NCI-H2227 treated with DMSO at 0.1 percent for 48 hours (cell line): ENCODE results near the gene OR10C1.
A peak's percentile ranks its signal among the peaks of the same experiment; 100 is the strongest.
"Not testable (repeated sequence)": the region's sequence is repeated elsewhere in the genome, so short reads cannot be mapped to it uniquely, and the experiment has no call there.

ENCODE experiments used
- DNase-seq: peaks from one replicate; lab custom pipeline; 2025; lab: John Stamatoyannopoulos, UW

Gene OR10C1

GRCh38 chr6:29439006-29439405 lies at the start of gene OR10C1:
TSS of gene OR10C1 (plus strand) at chr6:29439306. CDS start at chr6:29440016, 710 bp downstream.
- DNase-seq, result no peak

GRCh38 chr6:29395331-29395730 lies 43.8 kb upstream of the OR10C1 start, which contains the start of gene OR12D2:
TSS of gene OR12D2 (plus strand) at chr6:29395631. CDS start at chr6:29396700, 1,069 bp downstream.
- no peak for DNase-seq

- no peak for DNase-seq
Observed at GRCh38 chr6:29399525-29399924, 39.6 kb upstream of the OR10C1 start.

- no peak for DNase-seq
Observed at GRCh38 chr6:29403801-29404200, 35.3 kb upstream of the OR10C1 start.

- DNase-seq, result no peak
Observed at GRCh38 chr6:29414588-29414987, 24.5 kb upstream of the OR10C1 start, which contains the start of gene OR12D1. TSS of gene OR12D1 (plus strand) at chr6:29414928.

GRCh38 chr6:29419516-29419915 lies 19.6 kb upstream of the OR10C1 start:
- no peak for DNase-seq

- no peak for DNase-seq
Observed at GRCh38 chr6:29424168-29424567, 14.9 kb upstream of the OR10C1 start.

GRCh38 chr6:29424575-29424974 lies 14.5 kb upstream of the OR10C1 start:
- DNase-seq, result no peak

GRCh38 chr6:29425075-29425474 lies 14.0 kb upstream of the OR10C1 start:
- DNase-seq, result no peak

- no peak for DNase-seq
Observed at GRCh38 chr6:29426654-29427053, 12.5 kb upstream of the OR10C1 start.

GRCh38 chr6:29436730-29437129 lies 2.4 kb upstream of the OR10C1 start:
- DNase-seq, result peak; percentile 35

- DNase-seq, result no peak
Observed at GRCh38 chr6:29442719-29443118, 3.6 kb downstream of the OR10C1 start.

- not testable (repeated sequence) for DNase-seq
Observed at GRCh38 chr6:29444031-29444430, 4.9 kb downstream of the OR10C1 start.

- no peak for DNase-seq
Observed at GRCh38 chr6:29447670-29448069, 8.6 kb downstream of the OR10C1 start.

GRCh38 chr6:29451471-29452193 lies 12.5 kb downstream of the OR10C1 start:
- DNase-seq, result no peak

GRCh38 chr6:29456971-29457370 lies 17.9 kb downstream of the OR10C1 start, which contains the start of the genes OR11A1 and OR2H1:
TSS of gene OR11A1 (minus strand) at chr6:29457071. CDS start at chr6:29427641, 29,430 bp downstream.
TSS of gene OR2H1 (plus strand) at chr6:29457155. CDS start at chr6:29461770, 4,615 bp downstream.
- DNase-seq, result no peak

- no peak for DNase-seq
Observed at GRCh38 chr6:29461021-29461814, 22.1 kb downstream of the OR10C1 start.

GRCh38 chr6:29462022-29462421 lies 22.9 kb downstream of the OR10C1 start:
- DNase-seq, result no peak

GRCh38 chr6:29465279-29465678 lies 26.2 kb downstream of the OR10C1 start:
- no peak for DNase-seq

GRCh38 chr6:29465801-29466200 lies 26.7 kb downstream of the OR10C1 start:
- DNase-seq, result no peak

- DNase-seq, result no peak
Observed at GRCh38 chr6:29466241-29466640, 27.1 kb downstream of the OR10C1 start.

GRCh38 chr6:29474996-29475395 lies 35.9 kb downstream of the OR10C1 start:
- no peak for DNase-seq

- DNase-seq, result no peak
Observed at GRCh38 chr6:29477923-29478450, 38.9 kb downstream of the OR10C1 start.
